Trophoblast cell (in vitro differentiated cells and primary cell): Measurements from ENCODE around the gene GSG1L.

ENCODE experiments used
- DNase-seq, 2 donors: peaks; one replicate each; pipeline ENCODE4 v3.0.0-alpha.2; 2016
- H2AFZ ChIP-seq: 2 replicates; pipeline ENCODE4 v1.6.1; 2013; ENCODE audit warnings: low read length, moderate library complexity, mild to moderate bottlenecking; ENCODE audit not compliant: insufficient read depth, poor library complexity
- H2AK5ac ChIP-seq: 2 replicates; pipeline ENCODE4 v1.6.1; 2013; ENCODE audit warnings: mild to moderate bottlenecking, low read length
- H2BK120ac ChIP-seq: 2 replicates; pipeline ENCODE4 v1.6.1; 2013; ENCODE audit warnings: low read length, mild to moderate bottlenecking, moderate library complexity; ENCODE audit not compliant: insufficient read depth, poor library complexity
- H2BK12ac ChIP-seq: 2 replicates; pipeline ENCODE4 v1.6.1; 2013; ENCODE audit warnings: mild to moderate bottlenecking, low read length, moderate library complexity
- H2BK5ac ChIP-seq: 2 replicates; pipeline ENCODE4 v1.6.1; 2013; ENCODE audit warnings: low read length, low read depth, moderate library complexity, mild to moderate bottlenecking; ENCODE audit not compliant: poor library complexity
- H3K14ac ChIP-seq: 2 replicates; pipeline ENCODE4 v1.6.1; 2013; ENCODE audit warnings: mild to moderate bottlenecking, low read length
- H3K18ac ChIP-seq: 2 replicates; pipeline ENCODE4 v1.6.1; 2013; ENCODE audit warnings: mild to moderate bottlenecking, low read length
- H3K23ac ChIP-seq: 2 replicates; pipeline ENCODE4 v1.6.1; 2013; ENCODE audit warnings: low read length
- H3K27ac ChIP-seq: 2 replicates; pipeline ENCODE4 v1.5.1; 2013; ENCODE audit warnings: low read depth, mild to moderate bottlenecking, inconsistent platforms, low read length, moderate library complexity
- H3K27me3 ChIP-seq: 2 replicates; pipeline ENCODE4 v1.6.1; 2013; ENCODE audit warnings: inconsistent platforms, mild to moderate bottlenecking, low read length, moderate library complexity; ENCODE audit not compliant: insufficient read depth
- H3K36me3 ChIP-seq, 2 experiments: 1 replicate in 1 of 2; 2 replicates in 1 of 2; pipeline ENCODE4 v1.6.1; 2013; ENCODE audit warnings: low read length in 2 of 2, mild to moderate bottlenecking in 2 of 2, moderate library complexity in 1 of 2; ENCODE audit not compliant: insufficient read depth in 2 of 2, control insufficient read depth in 1 of 2
- H3K4ac ChIP-seq: 2 replicates; pipeline ENCODE4 v1.6.1; 2013; ENCODE audit warnings: low read depth, mild to moderate bottlenecking, low read length, moderate library complexity
- H3K4me1 ChIP-seq, 2 experiments: 1 replicate in 1 of 2; 2 replicates in 1 of 2; pipeline ENCODE4 v1.6.1; 2013; ENCODE audit warnings: low read length in 2 of 2, mild to moderate bottlenecking in 2 of 2, moderate library complexity in 1 of 2; ENCODE audit not compliant: insufficient read depth in 2 of 2, control insufficient read depth in 1 of 2
- H3K4me2 ChIP-seq: 2 replicates; pipeline ENCODE4 v1.6.1; 2013; ENCODE audit warnings: inconsistent platforms, mild to moderate bottlenecking, low read length, moderate library complexity
- H3K4me3 ChIP-seq: 2 replicates; pipeline ENCODE4 v1.5.1; 2013; ENCODE audit warnings: mild to moderate bottlenecking, low read depth, low read length, inconsistent platforms
- H3K79me1 ChIP-seq: one replicate; pipeline ENCODE4 v1.6.1; 2013; ENCODE audit warnings: low read length
- H3K79me2 ChIP-seq: 2 replicates; pipeline ENCODE4 v1.6.1; 2013; ENCODE audit warnings: low read length, mild to moderate bottlenecking; ENCODE audit not compliant: control insufficient read depth, insufficient read depth, poor library complexity
- H3K9ac ChIP-seq: 2 replicates; pipeline ENCODE4 v1.6.1; 2013; ENCODE audit warnings: mild to moderate bottlenecking, low read length
- H3K9me3 ChIP-seq: 2 replicates; pipeline ENCODE4 v1.6.1; 2013; ENCODE audit warnings: low read depth, mild to moderate bottlenecking, control low read depth, inconsistent platforms, low read length; ENCODE audit not compliant: insufficient read depth
- H4K12ac ChIP-seq: 2 replicates; pipeline ENCODE4 v1.6.1; 2013; ENCODE audit warnings: low read depth, mild to moderate bottlenecking, low read length, moderate library complexity
- H4K8ac ChIP-seq: 2 replicates; pipeline ENCODE4 v1.6.1; 2013; ENCODE audit warnings: low read depth, mild to moderate bottlenecking, low read length, moderate library complexity
- H4K91ac ChIP-seq: one replicate; pipeline ENCODE4 v1.6.1; 2013; ENCODE audit warnings: low read depth, mild to moderate bottlenecking, low read length, moderate library complexity
- WGBS: extraction: QIAGEN DNeasy Blood & Tissue Kit; methylation state at CpG from one replicate; pipeline ENCODE4 v1.1.7; 2013; ENCODE audit warnings: missing lambda C conversion rate; ENCODE audit not compliant: insufficient read length, insufficient coverage; ENCODE audit errors: extremely low coverage; 5-methylcytosine and 5-hydroxymethylcytosine counted together

GSG1L gene

DNA sequence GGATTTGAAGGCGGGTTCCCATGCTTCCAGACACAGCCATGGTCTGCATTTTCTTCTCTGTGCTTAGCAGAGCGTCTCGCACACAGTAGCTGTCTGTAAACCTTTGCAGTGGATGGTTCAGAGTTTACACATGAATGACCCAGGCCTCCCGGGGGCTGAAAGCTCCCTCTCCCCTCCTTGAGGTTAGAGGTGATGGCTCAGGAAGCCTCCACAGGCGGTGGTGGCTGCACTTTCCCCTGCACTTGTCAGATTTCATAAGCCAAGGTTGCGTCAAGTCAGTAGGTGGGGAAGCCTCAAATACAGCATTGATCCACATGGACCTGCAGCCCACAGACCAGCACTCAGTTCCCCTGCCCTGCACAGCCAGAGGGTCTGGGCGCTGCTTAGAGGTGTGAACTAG, 301.7 kb downstream of the GSG1L start:
- no peak overlapping the region for H3K4me2 ChIP-seq
- no CpG with 5 or more reads among the region's 7 CpGs for WGBS
- H3K23ac ChIP-seq, result no peak overlapping the region
- no peak overlapping the region for H2BK120ac ChIP-seq
- H3K79me1 ChIP-seq, result no peaks in the 10 kb centered on the region
- H4K91ac ChIP-seq, result no peak overlapping the region
- peaks cover 0 to 12% of the 10 kb centered on the region in 2 experiments for H3K4me1 ChIP-seq
- DNase-seq, result peak; percentile 18 to 26
- H3K4ac ChIP-seq, result no peak overlapping the region
- H4K8ac ChIP-seq, result no peak overlapping the region
- no peak overlapping the region for H3K27ac ChIP-seq
- no peaks in the 10 kb centered on the region for H3K27me3 ChIP-seq
- no peak overlapping the region for H3K14ac ChIP-seq
- no peak overlapping the region for H3K9ac ChIP-seq
- H2BK5ac ChIP-seq, result no peak overlapping the region
- no peaks in the 10 kb centered on the region for H3K9me3 ChIP-seq
- no peak overlapping the region for H2BK12ac ChIP-seq
- no peak overlapping the region for H2AFZ ChIP-seq
- no peak overlapping the region for H3K4me3 ChIP-seq
- H3K18ac ChIP-seq, result no peak overlapping the region
- peaks cover 16% of the 10 kb centered on the region in 2 experiments for H3K36me3 ChIP-seq
- H3K79me2 ChIP-seq, result no peaks in the 10 kb centered on the region
- no peak overlapping the region for H4K12ac ChIP-seq
- H2AK5ac ChIP-seq, result no peak overlapping the region

DNA sequence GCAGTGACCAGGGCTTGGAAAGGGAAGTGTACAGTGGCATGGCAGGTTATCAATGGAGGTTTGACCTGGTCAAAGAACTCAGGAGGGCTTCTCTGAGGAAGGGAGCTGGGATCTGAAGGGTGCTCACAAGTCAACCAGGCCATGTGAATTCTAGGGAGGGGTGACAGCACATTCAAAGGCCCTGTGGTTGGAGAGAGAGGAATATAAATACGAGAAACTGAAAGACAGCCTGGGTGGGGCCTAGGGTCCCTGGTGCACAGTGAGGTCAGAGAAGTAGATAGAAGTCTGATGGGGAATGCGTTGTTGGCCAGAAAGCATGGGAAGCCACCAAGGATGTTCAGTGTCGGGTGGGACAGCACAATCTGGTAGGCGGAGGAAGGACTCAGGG, 302.7 kb downstream of the GSG1L start:
- H3K36me3 ChIP-seq, result peaks cover 8 to 10% of the 10 kb centered on the region in 2 experiments
- no CpG with 5 or more reads among the region's 4 CpGs for WGBS

DNA sequence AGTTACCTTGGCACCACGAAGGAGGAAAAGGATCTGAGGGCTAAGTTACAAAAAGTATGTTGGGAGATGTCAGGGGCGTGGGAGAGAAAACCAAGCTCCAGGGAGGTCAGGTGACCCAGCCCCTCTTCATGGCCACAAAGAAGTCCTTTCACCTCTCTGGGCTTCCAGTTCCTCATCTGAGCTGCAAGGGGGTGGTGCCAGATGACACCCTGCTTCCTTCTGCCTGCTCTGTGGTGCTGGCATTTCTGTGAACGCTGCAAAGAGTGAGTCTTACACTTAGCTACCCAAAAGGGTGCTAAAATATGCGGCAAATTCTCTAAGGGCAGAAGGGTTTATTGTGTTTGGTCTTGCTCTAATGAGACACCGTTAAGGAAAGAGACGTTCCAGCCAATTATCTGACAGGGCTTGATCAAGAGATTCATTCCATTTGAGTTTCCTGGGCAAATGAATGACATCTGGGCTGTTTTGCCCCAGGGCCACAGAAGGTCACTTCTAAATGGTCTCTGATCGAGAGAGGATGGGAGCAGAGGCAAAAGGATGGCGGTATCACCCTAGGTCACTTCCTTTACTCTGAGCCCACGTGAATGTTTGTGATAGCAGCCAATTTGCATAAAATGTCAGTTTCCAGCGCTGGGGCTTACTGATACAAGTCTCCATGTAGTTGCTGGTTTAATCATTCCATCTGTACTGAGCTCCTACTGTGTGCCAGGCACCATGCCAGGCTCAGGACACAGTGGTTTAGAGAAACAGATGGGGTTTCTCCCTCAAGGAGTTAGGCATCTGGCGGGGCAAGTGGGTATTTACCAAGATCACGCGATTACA, 303.3 kb downstream of the GSG1L start:
- no CpG with 5 or more reads among the region's 13 CpGs for WGBS
- H2AFZ ChIP-seq, result no peak overlapping the region
- H3K4ac ChIP-seq, result no peak overlapping the region
- no peak overlapping the region for H3K18ac ChIP-seq
- H3K27me3 ChIP-seq, result no peaks in the 10 kb centered on the region
- H3K4me2 ChIP-seq, result no peak overlapping the region
- H2BK12ac ChIP-seq, result no peak overlapping the region
- H3K4me3 ChIP-seq, result no peak overlapping the region
- H2AK5ac ChIP-seq, result no peak overlapping the region
- H4K91ac ChIP-seq, result no peak overlapping the region
- peak in 1 of 2 donors; percentile 62 for DNase-seq
- no peak overlapping the region for H3K9ac ChIP-seq
- no peak overlapping the region for H3K14ac ChIP-seq
- no peak overlapping the region for H4K12ac ChIP-seq
- no peak overlapping the region for H3K27ac ChIP-seq
- no peak overlapping the region for H4K8ac ChIP-seq
- no peaks in the 10 kb centered on the region for H3K79me2 ChIP-seq
- no peak overlapping the region for H3K23ac ChIP-seq
- peaks cover 8 to 10% of the 10 kb centered on the region in 2 experiments for H3K36me3 ChIP-seq
- H2BK5ac ChIP-seq, result no peak overlapping the region
- H3K9me3 ChIP-seq, result no peaks in the 10 kb centered on the region
- no peak overlapping the region for H2BK120ac ChIP-seq
- H3K79me1 ChIP-seq, result no peaks in the 10 kb centered on the region
- H3K4me1 ChIP-seq, result peaks cover 0 to 12% of the 10 kb centered on the region in 2 experiments

More for the DNA sequence above, 302.7 kb downstream of the GSG1L start:
- Histone ChIP-seq H3K4me3 (no peak overlapping the region), H2BK120ac (peak overlapping the region; percentile 12), H4K8ac (no peak overlapping the region), H3K9ac (no peak overlapping the region), H2AFZ (no peak overlapping the region), H3K27me3 (no peaks in the 10 kb centered on the region), H3K27ac (no peak overlapping the region), H3K79me2 (no peaks in the 10 kb centered on the region), H3K23ac (no peak overlapping the region), H3K4me2 (no peak overlapping the region), H3K9me3 (no peaks in the 10 kb centered on the region), H3K14ac (no peak overlapping the region), H3K4ac (no peak overlapping the region), H4K91ac (no peak overlapping the region), H2AK5ac (no peak overlapping the region), H3K79me1 (no peaks in the 10 kb centered on the region), H2BK12ac (no peak overlapping the region), H3K4me1 (peaks cover 0 to 12% of the 10 kb centered on the region in 2 experiments), H4K12ac (no peak overlapping the region), H2BK5ac (no peak overlapping the region), H3K18ac (no peak overlapping the region)
- no peak for DNase-seq

DNA sequence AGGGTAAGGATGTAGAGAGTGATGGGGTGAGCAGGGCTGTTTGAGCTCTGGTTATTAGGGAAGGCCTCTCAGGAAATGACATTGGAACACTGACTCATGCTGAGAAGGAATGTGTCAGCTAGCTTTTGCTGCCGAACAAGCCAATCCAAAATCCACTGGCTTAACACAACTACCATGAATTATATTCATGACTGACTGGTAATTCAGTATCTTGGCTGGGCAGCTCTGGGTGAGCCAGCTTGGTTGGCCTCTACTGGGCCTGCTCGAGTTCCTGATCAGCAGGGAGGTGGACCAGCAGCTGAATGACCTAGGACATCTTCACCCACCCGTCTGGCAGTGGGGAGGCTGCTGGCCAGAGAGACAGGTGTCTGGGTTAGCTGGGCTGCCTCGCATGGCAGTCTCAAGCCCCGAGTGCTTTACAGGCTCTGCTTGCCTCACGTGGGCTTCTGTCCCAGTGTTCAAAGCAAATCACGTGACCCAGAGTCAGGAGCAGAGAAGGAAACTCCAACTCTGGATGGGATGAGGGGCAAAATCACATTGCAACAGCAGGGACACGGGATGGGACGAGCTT, 304.1 kb downstream of the GSG1L start:
- H3K27me3 ChIP-seq, result no peaks in the 10 kb centered on the region
- H3K18ac ChIP-seq, result no peak overlapping the region
- no peak overlapping the region for H4K91ac ChIP-seq
- no peak overlapping the region for H2AK5ac ChIP-seq
- no peak overlapping the region for H3K14ac ChIP-seq
- H2BK120ac ChIP-seq, result no peak overlapping the region
- no peak overlapping the region for H2AFZ ChIP-seq
- peak; percentile 1 to 32 for DNase-seq
- no peak overlapping the region for H4K8ac ChIP-seq
- H4K12ac ChIP-seq, result no peak overlapping the region
- WGBS, result no CpG with 5 or more reads among the region's 9 CpGs
- no peak overlapping the region for H2BK5ac ChIP-seq
- no peaks in the 10 kb centered on the region for H3K79me2 ChIP-seq
- H3K27ac ChIP-seq, result no peak overlapping the region
- H3K4me1 ChIP-seq, result peaks cover 0 to 12% of the 10 kb centered on the region in 2 experiments
- H3K9me3 ChIP-seq, result no peaks in the 10 kb centered on the region
- no peak overlapping the region for H3K23ac ChIP-seq
- no peak overlapping the region for H2BK12ac ChIP-seq
- no peak overlapping the region for H3K4me2 ChIP-seq
- H3K4me3 ChIP-seq, result no peak overlapping the region
- no peak overlapping the region for H3K4ac ChIP-seq
- H3K9ac ChIP-seq, result no peak overlapping the region
- peaks cover 8 to 12% of the 10 kb centered on the region in 2 experiments for H3K36me3 ChIP-seq
- no peaks in the 10 kb centered on the region for H3K79me1 ChIP-seq
